SK-N-SH (cell line): ENCODE data around the gene RBPJL.

Source experiments
- CTCF ChIP-seq: fragments of 200-600 bp; sonication (generic); IDR thresholded peaks from 2 replicates; pipeline ENCODE4 v1.6.1; 2017; ENCODE audit warnings: antibody characterized with exemption, mild to moderate bottlenecking, moderate library complexity
- EP300 ChIP-seq, 2 experiments: IDR thresholded peaks; 2 replicates each; pipeline versions ENCODE4 v1.4.0 to v1.6.1; 2012; ENCODE audit warnings: borderline replicate concordance in 1 of 2, low read depth in 1 of 2, low read length in 1 of 2
- EZH2phosphoT487 ChIP-seq: fragments of 200-600 bp; sonication (generic); IDR thresholded peaks from 2 replicates; pipeline ENCODE4 v1.6.1; 2017; ENCODE audit warnings: low read depth, mixed run types, mild to moderate bottlenecking, antibody characterized with exemption, moderate library complexity, borderline replicate concordance
- FOXJ3 ChIP-seq: sonication (generic); formaldehyde crosslinking; IDR thresholded peaks from 2 replicates; pipeline ENCODE4 v1.5.1; 2020; ENCODE audit warnings: mild to moderate bottlenecking, missing genetic modification reagents
- FOXM1 ChIP-seq: IDR thresholded peaks from 2 replicates; pipeline ENCODE4 v1.4.0; 2012; ENCODE audit warnings: low read depth, mild to moderate bottlenecking
- MEF2A ChIP-seq: IDR thresholded peaks from 2 replicates; pipeline ENCODE4 v1.4.0; 2012; ENCODE audit warnings: low read depth, borderline replicate concordance
- MXI1 ChIP-seq: IDR thresholded peaks from 2 replicates; pipeline ENCODE4 v1.6.1; 2012; ENCODE audit warnings: mild to moderate bottlenecking, low read depth, low read length, improper control_type of control experiment
- POLR2AphosphoS5 ChIP-seq: IDR thresholded peaks from 2 replicates; pipeline ENCODE4 v1.6.1; 2012; ENCODE audit warnings: low read depth, low read length
- RXRA ChIP-seq: IDR thresholded peaks from 2 replicates; pipeline ENCODE4 v1.4.0; 2012; ENCODE audit warnings: low read depth, mild to moderate bottlenecking, borderline replicate concordance
- SIN3A ChIP-seq: IDR thresholded peaks from 2 replicates; pipeline ENCODE4 v1.6.1; 2012; ENCODE audit warnings: low read depth, mild to moderate bottlenecking, low read length, moderate library complexity, borderline replicate concordance
- SMC3 ChIP-seq: IDR thresholded peaks from 2 replicates; pipeline ENCODE4 v1.6.1; 2012; ENCODE audit warnings: low read depth, low read length, improper control_type of control experiment
- TAF1 ChIP-seq: IDR thresholded peaks from 2 replicates; pipeline ENCODE4 v1.6.1; 2012; ENCODE audit warnings: low read depth, mild to moderate bottlenecking, low read length, moderate library complexity, borderline replicate concordance
- TCF12 ChIP-seq: IDR thresholded peaks from 2 replicates; pipeline ENCODE4 v1.4.0; 2012
- TF ChIP-seq, protein P1 (sequence below): IDR thresholded peaks from 2 replicates; pipeline ENCODE4 v1.6.1; 2012; ENCODE audit warnings: mild to moderate bottlenecking, low read depth, low read length, moderate library complexity

GRCh38 chr20:45341939-45342854 is 35.6 kb downstream of the RBPJL start:
- TF ChIP-seq SIN3A (no peak), CTCF (no peak), TAF1 (no peak), SMC3 (no peak), MEF2A (no peak), RXRA (no peak), MXI1 (peak; percentile 77), TCF12 (no peak; the same call in 1 of the 2 replicates), EP300 (IDR thresholded peaks at IDR 0.05; ENCODE audit: borderline replicate concordance in 1 of 2, low read depth in 1 of 2, low read length in 1 of 2) (peak in 1 of 2 experiments; percentile 45; a peak in 1 of 4 replicates), POLR2AphosphoS5 (no peak), FOXM1 (no peak), FOXJ3 (CRISPR knock-in tag) (peak; percentile 80), EZH2phosphoT487 (no peak)
- TF ChIP-seq, protein P1, sequence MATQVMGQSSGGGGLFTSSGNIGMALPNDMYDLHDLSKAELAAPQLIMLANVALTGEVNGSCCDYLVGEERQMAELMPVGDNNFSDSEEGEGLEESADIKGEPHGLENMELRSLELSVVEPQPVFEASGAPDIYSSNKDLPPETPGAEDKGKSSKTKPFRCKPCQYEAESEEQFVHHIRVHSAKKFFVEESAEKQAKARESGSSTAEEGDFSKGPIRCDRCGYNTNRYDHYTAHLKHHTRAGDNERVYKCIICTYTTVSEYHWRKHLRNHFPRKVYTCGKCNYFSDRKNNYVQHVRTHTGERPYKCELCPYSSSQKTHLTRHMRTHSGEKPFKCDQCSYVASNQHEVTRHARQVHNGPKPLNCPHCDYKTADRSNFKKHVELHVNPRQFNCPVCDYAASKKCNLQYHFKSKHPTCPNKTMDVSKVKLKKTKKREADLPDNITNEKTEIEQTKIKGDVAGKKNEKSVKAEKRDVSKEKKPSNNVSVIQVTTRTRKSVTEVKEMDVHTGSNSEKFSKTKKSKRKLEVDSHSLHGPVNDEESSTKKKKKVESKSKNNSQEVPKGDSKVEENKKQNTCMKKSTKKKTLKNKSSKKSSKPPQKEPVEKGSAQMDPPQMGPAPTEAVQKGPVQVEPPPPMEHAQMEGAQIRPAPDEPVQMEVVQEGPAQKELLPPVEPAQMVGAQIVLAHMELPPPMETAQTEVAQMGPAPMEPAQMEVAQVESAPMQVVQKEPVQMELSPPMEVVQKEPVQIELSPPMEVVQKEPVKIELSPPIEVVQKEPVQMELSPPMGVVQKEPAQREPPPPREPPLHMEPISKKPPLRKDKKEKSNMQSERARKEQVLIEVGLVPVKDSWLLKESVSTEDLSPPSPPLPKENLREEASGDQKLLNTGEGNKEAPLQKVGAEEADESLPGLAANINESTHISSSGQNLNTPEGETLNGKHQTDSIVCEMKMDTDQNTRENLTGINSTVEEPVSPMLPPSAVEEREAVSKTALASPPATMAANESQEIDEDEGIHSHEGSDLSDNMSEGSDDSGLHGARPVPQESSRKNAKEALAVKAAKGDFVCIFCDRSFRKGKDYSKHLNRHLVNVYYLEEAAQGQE, result no peak
